GM20000 (cell line): Measurements from ENCODE around the gene IQCK.

Experiments
- DNase-seq: peaks from one replicate; pipeline ENCODE4 v3.0.0; 2012; ENCODE audit warnings: low spot score
- CTCF ChIP-seq: IDR thresholded peaks from 2 replicates; pipeline ENCODE4 v1.5.1; 2012; ENCODE audit warnings: mild to moderate bottlenecking, control low read depth; ENCODE audit errors: extremely low read depth, missing control alignments

The IQCK gene

GRCh38 chr16:19700319-19700781 is 17.7 kb upstream of the IQCK start:
- TF ChIP-seq CTCF, result no peak
- no peak for DNase-seq

GRCh38 chr16:19701091-19701490 is 17.0 kb upstream of the IQCK start:
- no peak for TF ChIP-seq CTCF
- DNase-seq, result no peak

GRCh38 chr16:19703172-19703889 is 14.7 kb upstream of the IQCK start:
- TF ChIP-seq CTCF, result no peak
- DNase-seq, result no peak

GRCh38 chr16:19704321-19705145 is 13.5 kb upstream of the IQCK start:
- DNase-seq, result no peak
- no peak for TF ChIP-seq CTCF

- no peak for TF ChIP-seq CTCF
- no peak for DNase-seq
These were observed 12.9 kb upstream of the IQCK start for GRCh38 chr16:19705146-19705501.

GRCh38 chr16:19705843-19706242 is 12.2 kb upstream of the IQCK start:
- no peak for TF ChIP-seq CTCF
- DNase-seq, result no peak

GRCh38 chr16:19706846-19707245 is 11.2 kb upstream of the IQCK start:
- DNase-seq, result no peak
- TF ChIP-seq CTCF, result no peak
